ENCODE data around the gene FOXM1.
"Not testable (repeated sequence)": the region's sequence is repeated elsewhere in the genome, so short reads cannot be mapped to it uniquely, and the experiment has no call there.

FOXM1 gene

DNA sequence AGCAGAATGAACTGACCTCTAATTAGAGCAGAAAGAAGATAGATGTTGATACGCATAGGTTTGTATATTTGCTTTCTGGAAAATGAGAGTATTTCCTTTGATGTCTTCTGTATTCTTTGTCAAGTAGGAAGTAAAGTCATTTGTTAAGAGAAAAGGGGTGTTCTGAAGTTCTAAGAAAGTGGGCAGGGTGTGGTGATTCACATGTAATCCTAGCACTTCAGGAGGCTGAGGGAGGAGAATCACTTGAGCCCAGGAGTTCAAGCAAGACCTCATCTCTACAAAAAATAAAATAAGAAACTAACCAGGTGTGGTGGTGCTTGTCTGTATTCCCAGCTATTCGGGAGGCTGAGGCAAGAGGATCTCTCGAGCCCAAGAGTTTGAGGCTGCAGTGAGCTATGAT, 2.9 kb upstream of the FOXM1 start:
- DNase-seq (ENCODE audit: low spot score): no peak

GRCh38 chr12:2877953-2878732, 1.2 kb upstream of the FOXM1 start:
- DNase-seq (ENCODE audit: low spot score) (no peak), FAIRE-seq (peak; percentile 88)

More for the DNA sequence above, 2.9 kb upstream of the FOXM1 start:
- no peak for FAIRE-seq

- FAIRE-seq (no peak), DNase-seq (ENCODE audit: low spot score) (peak; percentile 59)
These were observed 435 bp downstream of the FOXM1 start for GRCh38 chr12:2876431-2877046.

DNA sequence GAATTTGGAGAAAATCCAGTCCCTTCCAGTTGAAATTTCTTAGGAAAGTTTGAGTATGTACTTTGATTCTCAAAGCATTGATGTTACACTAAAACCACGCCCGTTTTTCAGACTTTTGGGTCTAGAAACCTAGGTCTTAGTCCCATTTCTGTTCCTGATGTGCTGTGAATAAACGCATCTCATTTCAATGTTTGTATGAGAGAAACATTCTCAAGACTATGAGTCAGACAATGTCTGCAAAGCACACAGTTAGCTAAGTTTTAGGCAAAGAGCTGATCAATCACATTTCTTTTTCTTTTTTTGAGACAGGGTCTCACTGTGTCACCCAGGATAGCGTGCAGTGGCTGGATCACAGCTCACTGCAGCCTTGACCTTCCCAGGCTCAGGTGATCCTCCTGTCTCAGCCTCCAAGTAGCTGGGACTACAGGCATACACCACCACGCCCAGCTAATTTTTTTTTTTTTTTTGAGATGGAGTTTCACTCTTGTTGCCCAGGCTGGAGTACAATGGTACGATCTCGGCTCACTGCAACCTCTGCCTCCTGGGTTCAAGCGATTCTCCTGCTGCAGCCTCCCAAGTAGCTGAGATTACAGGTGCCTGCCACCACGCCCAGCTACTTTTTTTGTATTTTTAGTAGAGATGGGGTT, 7.9 kb downstream of the FOXM1 start:
- DNase-seq (ENCODE audit: low spot score); FAIRE-seq: not testable (repeated sequence)

- FAIRE-seq (no peak), DNase-seq (ENCODE audit: low spot score) (no peak)
These were observed 12.8 kb downstream of the FOXM1 start for GRCh38 chr12:2864198-2864597.

GRCh38 chr12:2863402-2863801, 13.6 kb downstream of the FOXM1 start:
- DNase-seq (ENCODE audit: low spot score); FAIRE-seq: not testable (repeated sequence)

GRCh38 chr12:2862876-2863275, 14.1 kb downstream of the FOXM1 start:
- FAIRE-seq: no peak
- DNase-seq (ENCODE audit: low spot score): no peak

GRCh38 chr12:2860170-2860569, 16.8 kb downstream of the FOXM1 start:
- no peak for DNase-seq (ENCODE audit: low spot score)
- FAIRE-seq: no peak

GRCh38 chr12:2858944-2859421, 18.0 kb downstream of the FOXM1 start:
- FAIRE-seq (no peak), DNase-seq (ENCODE audit: low spot score) (no peak)

DNA sequence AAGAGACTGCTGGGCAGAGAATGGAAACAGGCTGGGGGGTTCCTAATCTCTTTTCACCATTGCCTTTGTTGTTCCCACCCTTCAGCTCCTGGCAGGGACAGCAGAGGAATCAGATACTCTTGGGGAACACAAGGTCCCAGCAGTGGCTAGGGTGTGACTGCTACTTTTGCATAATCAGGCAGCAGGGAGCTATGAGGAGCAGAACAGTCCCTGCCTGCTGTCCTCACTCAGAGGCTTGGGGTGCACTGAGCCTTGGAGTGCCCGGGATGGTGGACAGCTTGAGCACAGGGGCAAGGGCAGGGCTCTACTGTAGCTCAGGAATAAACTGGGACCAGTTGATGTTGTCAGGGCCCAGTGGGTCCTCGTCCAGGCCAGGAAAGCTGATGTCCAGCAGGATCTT, 18.6 kb downstream of the FOXM1 start:
- FAIRE-seq (no peak), DNase-seq (ENCODE audit: low spot score) (no peak)

GRCh38 chr12:2857576-2857975, 19.4 kb downstream of the FOXM1 start:
- FAIRE-seq (no peak), DNase-seq (ENCODE audit: low spot score) (no peak)

GRCh38 chr12:2857021-2857431, 19.9 kb downstream of the FOXM1 start, which contains the start of gene TEX52:
TSS of gene TEX52 (minus strand) at chr12:2857039. CDS start at chr12:2857026, 13 bp downstream.
- peak; percentile 53 for DNase-seq (ENCODE audit: low spot score)

DNA sequence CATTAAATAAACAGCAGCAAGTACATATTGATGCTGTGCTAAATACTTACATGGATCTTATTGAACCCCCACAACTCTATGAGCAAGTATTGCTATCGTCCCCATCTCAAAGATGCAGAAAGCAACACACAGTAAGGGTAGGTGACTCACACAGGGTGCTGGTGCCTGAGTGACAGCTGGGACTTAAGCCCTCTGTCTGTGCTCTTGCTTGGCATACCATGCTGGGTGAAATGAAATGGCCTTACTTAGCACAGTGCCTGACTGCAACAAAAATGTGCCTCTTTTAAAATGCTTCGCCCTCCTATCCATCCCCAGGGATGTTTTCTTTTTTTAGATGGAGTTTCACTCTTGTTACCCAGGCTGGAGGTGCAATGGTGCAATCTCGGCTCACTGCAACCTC, 20.9 kb downstream of the FOXM1 start:
- FAIRE-seq: no peak
- DNase-seq (ENCODE audit: low spot score): no peak

More at GRCh38 chr12:2857021-2857431, 19.9 kb downstream of the FOXM1 start, which contains the start of gene TEX52:
- no peak for FAIRE-seq

DNA sequence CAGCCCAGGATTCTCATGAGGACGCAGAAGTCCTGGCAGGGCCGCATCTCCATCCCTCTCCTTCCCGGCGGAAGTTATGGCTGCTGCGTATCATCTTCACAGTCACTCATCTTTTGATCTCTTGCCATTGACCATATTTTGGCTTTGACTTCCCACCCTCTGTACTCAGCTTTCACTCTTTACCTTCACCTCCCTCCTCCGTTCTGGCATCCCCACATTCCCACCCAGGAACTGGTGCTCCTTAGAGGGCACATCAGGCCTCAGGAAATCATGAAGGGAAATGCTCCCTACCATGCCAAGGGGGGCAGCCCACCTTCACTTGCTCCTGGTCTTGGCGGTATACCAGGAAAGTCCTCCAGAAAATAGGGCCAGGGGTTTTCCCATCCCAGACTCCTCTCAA, 21.4 kb downstream of the FOXM1 start:
- DNase-seq (ENCODE audit: low spot score) (no peak), FAIRE-seq (no peak)

DNA sequence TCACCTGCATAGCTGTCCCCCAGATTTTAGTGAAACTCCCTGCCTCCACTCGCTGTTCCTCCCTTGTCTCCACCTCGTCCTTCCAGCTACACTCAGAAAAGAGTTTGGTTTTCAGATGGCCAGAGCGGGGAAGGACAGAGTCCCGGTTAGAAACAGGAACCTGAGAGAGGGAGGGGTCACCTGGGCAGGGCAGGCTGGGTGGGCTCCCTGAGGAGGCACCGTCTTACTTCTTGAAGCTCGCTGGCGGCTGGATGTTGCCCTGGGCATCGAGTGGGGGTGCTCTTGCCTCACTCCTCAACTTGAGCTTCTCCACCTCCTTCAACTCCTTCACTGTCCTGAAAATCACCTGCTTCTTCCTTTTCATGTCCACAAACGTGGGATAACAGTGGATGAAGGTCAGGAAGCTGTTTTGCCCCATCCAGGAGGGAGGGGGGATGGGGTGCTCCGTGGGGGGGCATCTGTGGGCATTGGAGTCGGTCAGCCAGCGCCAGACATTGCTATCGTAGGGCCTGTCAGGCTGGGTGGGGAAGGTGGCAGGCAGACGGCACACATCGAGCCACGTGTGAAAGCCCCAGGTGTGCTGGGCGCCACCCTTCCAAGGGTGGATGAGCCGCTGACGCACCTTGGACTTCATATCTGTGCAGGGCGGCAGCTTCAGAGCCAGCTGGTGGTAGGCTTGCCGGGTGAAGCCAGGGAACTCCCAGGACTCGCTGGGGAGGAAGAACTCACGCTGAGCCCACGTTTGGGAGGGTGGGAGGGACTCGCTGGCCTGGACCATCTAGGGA, 22.1 kb downstream of the FOXM1 start:
- FAIRE-seq (no peak), DNase-seq (ENCODE audit: low spot score) (no peak)

DNA sequence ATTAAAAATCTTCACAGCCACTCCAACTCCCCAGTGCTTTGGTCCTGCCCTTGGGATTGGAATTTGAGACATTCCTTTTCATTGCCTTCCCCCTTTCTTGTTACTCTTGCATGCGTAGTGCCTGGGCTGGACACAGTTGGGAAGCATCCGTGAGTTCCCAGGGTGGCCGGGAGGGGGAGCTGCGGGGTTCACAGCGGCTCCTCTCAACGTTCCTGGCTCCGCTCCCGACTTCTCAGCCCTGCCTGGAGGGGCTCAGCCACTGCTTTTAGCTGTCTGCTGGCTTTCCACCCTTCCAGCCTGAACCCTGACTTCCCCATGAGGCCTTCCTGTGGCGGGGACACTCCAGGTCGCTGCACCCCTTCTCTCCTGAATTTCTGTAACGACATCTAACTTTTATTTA, 23.3 kb downstream of the FOXM1 start:
- peak; percentile 90 for DNase-seq (ENCODE audit: low spot score)
- FAIRE-seq: peak; percentile 81

GRCh38 chr12:2851931-2852330, 25.0 kb downstream of the FOXM1 start:
- DNase-seq (ENCODE audit: low spot score) (no peak), FAIRE-seq (no peak)

GRCh38 chr12:2845280-2845679, 31.7 kb downstream of the FOXM1 start:
- FAIRE-seq (peak; percentile 79), DNase-seq (ENCODE audit: low spot score) (peak; percentile 50)

GRCh38 chr12:2844786-2845185, 32.2 kb downstream of the FOXM1 start:
- FAIRE-seq: peak; percentile 17
- DNase-seq (ENCODE audit: low spot score): no peak

- DNase-seq (ENCODE audit: low spot score) (no peak), FAIRE-seq (no peak)
These were observed 34.0 kb downstream of the FOXM1 start for GRCh38 chr12:2842948-2843347.

DNA sequence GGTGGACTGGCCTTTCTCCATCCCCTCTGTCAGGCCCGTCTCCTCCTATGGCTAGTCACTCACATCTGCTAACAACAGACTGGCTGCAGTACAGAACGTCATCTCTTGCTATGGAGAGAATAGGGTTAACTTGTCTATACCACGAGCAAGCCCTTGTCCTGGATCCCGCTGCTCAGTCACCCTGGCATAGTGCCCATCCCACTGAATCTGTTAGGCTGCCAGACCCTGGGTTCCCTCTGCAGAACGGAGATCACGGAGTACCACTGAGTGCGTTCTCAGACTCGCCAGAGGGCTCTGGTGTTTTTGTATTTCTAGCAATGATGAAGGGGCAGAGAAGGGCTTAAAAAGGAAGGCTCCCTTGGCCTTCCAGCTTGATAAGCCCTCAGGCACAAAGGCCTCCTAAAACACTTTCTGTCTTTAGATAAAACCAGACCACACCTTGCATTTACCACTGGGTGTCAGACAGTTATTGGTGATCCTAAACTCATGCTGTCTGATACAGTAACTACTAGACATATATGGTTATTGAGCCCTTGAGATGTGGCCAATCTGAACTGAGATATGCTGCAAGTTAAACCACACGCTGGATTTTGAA, 35.8 kb downstream of the FOXM1 start:
- DNase-seq (ENCODE audit: low spot score): no peak

More for the DNA sequence above, 35.8 kb downstream of the FOXM1 start:
- FAIRE-seq: peak; percentile 85
